HG03097 (cell line): ENCODE measurements around the gene TRAF1.

ENCODE experiments used
- ATAC-seq: cut with Tn5 transposase; IDR thresholded peaks from one replicate; pipeline ENCODE4 v1.9.1; 2021; ENCODE audit not compliant: unreplicated experiment, low FRiP score

TRAF1 gene

DNA sequence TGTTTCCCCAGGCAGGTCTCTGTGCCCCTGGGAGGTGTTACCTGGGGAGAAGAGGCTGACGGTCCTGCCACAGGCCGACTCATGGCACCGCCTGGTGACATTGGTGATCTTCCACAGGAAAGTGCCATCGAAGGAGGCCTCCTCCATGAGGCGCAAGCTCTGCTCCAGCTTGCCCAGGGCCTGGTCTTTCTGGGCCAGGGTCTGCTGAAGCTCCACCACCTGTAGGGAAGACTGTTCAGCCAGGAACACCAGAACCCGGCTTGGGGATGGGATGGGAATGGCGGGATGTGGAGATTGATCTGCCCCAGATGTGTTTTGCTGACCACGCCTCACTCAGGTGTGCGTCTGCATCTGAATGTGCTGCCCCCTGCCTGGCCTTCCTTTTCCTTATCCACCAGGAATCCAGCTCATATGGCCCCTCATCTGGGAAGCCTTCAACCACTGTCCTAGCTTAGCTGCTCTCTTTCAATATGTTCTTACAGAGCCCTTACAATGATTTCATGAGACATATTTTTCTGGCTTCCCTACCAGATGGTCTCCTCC, 15.2 kb downstream of the TRAF1 start:
- ATAC-seq = no peak

DNA sequence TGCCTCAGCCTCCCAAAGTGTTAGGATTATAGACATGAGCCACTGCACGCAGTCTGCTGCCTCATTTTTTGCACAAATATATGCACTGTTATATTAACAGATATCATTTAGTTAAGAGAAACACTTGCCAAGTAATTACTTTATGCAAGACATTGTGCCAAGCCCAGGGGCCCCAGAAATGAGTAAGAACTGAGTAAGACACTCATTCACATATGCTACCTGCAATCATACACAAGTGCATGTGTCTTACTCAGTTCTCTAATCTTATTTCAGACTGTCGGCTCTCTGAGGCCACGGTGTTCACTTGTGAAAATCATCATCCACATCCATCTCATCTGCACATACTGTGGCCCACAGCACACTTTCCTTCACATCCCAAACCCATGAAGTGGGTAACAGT, 16.0 kb downstream of the TRAF1 start:
- ATAC-seq = no peak

- ATAC-seq = no peak
Measured at GRCh38 chr9:120909904-120910303, 16.7 kb downstream of the TRAF1 start.

GRCh38 chr9:120905315-120906164, 21.1 kb downstream of the TRAF1 start:
- ATAC-seq = no peak

DNA sequence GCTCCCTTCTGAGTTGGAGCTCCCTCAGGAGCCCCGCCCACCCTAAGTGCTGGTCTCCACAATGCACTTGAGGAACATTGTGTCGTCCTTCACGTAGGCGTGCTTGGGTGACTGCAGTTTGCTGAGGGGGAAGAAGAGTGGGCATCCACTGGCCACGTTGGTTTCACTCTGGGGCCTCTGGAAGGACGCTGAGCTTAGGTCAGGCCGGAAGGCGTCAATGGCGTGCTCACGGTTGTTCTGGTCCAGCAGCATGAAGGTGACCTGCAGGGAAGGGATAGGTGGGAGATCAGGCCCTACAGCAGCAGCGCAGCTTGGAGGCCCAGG, 21.7 kb downstream of the TRAF1 start:
- ATAC-seq = no peak

DNA sequence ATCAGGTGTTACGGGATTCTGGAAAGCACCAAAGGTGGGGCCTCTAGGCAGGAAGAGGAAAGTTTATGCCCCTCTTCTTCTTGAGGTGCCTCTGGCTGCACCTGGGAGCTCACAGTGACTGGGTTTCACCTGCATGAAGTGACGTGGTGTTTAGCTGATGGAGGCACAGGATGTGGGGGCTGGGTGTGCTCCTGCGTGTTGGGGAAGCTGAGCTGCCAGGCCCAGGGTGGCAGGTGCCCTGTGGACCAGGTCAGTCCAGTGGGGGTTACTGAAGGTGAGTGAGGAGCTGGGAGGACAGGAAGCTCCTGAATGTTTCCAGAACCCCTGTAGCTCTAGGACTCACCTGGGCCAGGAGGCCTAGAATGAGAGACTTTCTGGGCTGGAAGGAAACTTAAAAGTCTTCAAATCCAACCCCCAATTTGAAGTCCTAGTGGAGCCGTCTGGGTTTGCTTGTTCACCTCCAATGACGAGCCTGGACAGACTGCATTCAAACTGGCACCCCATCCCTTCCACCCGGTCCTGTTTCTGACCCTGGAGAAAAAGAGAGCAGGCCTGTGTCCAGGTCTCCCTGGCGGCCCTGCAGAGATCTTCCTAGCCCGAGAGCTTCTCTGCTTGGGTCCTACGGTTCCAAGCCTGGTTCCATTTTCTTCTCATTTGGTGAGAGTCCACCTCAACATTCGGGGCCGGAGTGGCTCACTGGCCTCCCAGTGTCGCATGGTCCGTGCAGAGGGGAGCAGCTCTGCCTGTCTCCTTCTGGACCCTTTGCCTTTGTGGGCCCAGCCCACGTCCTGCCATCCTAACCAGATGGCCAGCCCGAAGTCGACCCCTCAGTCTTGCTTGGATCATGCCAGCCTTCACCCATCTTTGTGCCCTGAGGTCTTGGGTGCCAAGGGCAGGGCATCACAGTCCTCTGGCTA, 22.3 kb downstream of the TRAF1 start:
- no peak for ATAC-seq

- ATAC-seq = no peak
Measured at GRCh38 chr9:120902569-120903535, 23.7 kb downstream of the TRAF1 start.

GRCh38 chr9:120901755-120902568, 24.6 kb downstream of the TRAF1 start:
- ATAC-seq = no peak

DNA sequence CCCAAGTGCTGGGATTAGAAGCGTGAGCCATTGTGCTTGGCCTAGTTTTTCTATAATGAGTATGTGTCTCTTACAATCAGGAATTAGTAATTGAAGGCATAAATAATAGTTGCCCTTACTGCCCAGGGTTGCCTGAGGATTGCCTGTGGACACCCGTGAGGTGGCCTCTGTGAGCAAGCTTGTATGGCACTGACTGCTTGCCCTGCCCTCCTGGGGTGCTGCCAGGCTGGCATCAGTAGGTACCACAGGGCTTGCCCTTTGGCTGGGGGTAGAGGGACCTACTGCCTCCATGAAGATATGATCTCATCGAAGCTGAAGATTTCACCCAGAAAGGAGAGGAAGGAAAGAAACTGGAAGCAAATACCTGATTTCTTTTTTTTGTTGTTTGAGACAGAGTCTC, 25.8 kb downstream of the TRAF1 start:
- ATAC-seq = no peak

GRCh38 chr9:120899490-120900068, 27.0 kb downstream of the TRAF1 start:
- no peak for ATAC-seq

DNA sequence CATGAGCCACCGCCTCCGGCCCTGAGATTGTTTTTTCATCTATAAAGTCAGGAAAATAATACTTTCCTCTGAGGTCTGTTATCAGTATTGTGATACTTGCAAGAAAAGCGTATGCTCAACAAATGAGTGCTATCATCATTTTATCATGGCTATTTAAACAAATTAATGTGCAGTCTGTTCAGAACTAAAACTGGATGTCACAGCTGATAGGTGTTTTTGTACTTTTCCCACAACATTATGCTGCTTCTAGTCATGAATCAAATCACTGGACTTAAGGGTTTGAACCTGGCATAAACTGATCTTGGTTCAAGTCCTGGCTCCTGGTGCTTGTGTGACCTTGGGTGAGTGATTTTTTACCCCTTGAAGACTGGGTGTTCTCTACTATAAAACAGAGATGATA, 28.2 kb downstream of the TRAF1 start:
- ATAC-seq = no peak

- ATAC-seq = no peak
Measured at GRCh38 chr9:120895951-120896350, 30.6 kb downstream of the TRAF1 start.

GRCh38 chr9:120894321-120895148, 32.1 kb downstream of the TRAF1 start:
- ATAC-seq = no peak

DNA sequence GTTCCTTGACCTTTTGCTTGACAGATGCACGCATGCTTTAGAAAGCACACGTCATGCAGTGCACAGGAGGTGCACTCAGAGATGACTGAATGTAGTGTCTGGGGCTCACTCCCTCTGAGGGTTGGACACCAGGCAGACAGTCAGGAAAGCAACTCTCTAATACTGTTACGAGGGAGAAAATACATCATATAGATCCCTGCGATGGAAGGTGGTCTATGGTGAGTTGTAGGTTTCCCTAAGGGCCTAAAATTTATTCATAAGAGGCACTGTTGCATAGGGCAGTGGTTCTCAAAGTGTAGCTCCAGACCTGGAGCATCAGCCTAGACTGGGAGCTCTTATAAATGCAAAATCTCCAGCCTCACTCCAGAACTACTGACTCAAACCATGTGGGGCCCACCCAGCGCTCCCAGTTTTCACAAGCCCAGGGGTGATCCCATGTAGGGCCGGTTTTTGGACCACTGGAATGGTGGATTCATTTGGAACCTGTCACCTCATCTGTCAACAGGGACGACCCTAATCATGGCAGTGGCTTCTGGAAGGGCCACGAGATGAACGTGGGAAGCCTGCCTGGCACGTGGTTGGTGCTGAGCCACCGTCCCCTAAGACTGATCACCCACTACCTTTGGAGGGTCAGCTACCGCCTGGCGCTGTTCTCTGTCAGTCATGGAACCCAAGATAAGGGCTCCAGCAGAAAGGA, 32.8 kb downstream of the TRAF1 start:
- ATAC-seq = no peak

GRCh38 chr9:120892748-120893610, 33.6 kb downstream of the TRAF1 start:
- ATAC-seq = peak; percentile 58

DNA sequence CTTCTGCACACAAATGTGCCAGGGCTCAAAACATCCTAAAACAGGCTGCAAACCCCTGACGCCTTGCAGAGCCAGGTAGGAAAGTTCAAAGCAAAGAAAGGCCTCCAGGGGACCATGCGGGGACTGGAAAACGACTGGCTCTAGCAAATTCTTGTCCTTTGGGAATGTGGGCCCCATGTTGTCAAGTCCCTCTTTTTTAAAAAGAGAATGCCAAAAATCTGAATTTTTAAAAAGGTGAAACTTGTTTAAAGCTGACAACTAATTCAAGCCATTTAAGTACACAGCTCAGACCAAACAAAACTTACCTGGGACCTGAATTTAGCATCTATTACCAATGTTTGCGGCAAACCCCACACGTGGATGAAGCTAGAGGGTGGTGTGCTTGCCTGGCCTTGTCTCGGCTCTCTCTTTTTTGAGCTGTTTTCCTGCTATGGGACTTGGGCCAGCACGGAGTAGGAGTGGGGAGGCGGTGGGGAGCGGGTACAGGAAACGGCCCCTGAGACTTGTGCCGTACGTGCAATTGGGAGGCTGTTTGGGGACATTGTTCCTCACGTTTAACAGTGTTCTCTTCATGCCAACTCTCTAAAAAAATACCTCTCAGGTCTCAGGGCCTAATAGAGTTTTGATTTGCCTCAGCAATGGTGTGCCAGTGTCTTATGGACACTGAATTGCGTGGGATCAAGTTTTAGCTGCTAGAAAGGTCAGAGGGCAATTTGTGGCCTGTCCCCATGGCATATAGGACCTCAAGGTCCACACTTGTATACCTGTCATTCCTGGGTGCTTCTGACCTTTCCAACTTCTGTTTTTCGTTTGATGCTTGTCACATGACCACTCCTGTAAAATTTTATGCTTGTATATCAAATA, 34.5 kb downstream of the TRAF1 start:
- peak; percentile 24 for ATAC-seq
